ENCODE results near the gene CACNA1G. TPM values are rescaled to one million over a fixed set of nuclear protein-coding genes. Genes with fewer than 3 reads are reported as not detected.

The CACNA1G gene
- total and polyA plus RNA-seq, 9 of the 15 experiments (the other 6 are each of a cell fraction or from before 2014, with no cell fraction given) = 0.01 TPM; not detected in 8

DNA sequence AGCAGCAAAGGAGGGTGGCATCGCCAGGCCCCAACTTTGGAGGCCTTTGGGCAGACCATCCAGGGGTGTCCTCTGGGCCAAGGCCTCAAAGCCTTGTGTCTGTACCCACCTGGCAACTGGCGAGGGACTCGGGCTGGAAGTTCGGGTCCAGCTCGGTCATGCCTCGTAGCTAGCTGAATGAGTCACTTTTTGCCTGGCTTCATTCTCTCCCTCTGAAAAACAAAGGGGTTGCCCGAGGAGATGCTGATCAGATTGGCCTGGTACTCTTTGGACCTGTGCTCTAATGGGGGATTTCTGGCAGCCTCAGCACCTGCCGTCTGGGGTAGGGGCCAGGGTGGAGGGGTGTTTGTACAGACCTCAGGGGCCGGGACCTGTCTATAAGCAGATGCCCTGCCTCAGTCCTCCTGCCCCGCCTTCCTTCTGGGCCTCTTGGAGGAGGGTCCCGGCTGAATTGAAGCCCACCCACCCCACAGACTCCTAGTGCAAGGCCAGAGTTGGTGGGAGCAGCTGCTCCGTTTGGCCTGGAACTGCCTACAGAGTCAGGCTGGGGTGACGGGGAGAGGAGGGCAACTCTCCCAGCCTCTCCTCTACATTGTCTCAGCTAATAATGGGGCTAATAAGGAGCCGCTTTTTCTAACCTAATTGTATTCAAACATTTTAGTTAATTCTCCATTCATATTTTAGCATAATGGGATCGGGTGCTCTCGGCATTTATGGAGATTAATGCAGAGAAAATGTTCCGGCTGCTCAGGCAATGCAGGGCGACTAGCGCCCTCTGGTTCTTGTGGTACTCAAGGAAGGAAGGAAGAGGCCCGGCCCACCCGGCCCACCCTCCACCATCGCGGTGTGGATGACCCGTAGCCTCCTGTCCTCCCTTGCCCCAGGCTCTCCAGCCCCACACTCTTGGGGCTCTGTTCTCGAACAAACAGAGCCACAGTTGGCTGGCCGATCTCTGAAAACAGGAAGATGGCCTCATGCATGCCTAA, 52.8 kb downstream of the CACNA1G start (continued):
- TF ChIP-seq, protein P1, sequence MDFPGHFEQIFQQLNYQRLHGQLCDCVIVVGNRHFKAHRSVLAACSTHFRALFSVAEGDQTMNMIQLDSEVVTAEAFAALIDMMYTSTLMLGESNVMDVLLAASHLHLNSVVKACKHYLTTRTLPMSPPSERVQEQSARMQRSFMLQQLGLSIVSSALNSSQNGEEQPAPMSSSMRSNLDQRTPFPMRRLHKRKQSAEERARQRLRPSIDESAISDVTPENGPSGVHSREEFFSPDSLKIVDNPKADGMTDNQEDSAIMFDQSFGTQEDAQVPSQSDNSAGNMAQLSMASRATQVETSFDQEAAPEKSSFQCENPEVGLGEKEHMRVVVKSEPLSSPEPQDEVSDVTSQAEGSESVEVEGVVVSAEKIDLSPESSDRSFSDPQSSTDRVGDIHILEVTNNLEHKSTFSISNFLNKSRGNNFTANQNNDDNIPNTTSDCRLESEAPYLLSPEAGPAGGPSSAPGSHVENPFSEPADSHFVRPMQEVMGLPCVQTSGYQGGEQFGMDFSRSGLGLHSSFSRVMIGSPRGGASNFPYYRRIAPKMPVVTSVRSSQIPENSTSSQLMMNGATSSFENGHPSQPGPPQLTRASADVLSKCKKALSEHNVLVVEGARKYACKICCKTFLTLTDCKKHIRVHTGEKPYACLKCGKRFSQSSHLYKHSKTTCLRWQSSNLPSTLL (IDR thresholded peaks at IDR 0.05) = no peak
- TF ChIP-seq RAD21 (CRISPR knock-in tag; conservative IDR thresholded peaks at IDR 0.05 in 1 of 2, IDR thresholded peaks at IDR 0.05 in 1 of 2) = peak; percentile 16 to 29; a peak in 2 of 4 replicates
- no peak for TF ChIP-seq IRF2 (CRISPR knock-in tag; IDR thresholded peaks at IDR 0.05)
- TF ChIP-seq STAT5A (IDR thresholded peaks at IDR 0.05; ENCODE audit: borderline replicate concordance, low read length) = no peak

DNA sequence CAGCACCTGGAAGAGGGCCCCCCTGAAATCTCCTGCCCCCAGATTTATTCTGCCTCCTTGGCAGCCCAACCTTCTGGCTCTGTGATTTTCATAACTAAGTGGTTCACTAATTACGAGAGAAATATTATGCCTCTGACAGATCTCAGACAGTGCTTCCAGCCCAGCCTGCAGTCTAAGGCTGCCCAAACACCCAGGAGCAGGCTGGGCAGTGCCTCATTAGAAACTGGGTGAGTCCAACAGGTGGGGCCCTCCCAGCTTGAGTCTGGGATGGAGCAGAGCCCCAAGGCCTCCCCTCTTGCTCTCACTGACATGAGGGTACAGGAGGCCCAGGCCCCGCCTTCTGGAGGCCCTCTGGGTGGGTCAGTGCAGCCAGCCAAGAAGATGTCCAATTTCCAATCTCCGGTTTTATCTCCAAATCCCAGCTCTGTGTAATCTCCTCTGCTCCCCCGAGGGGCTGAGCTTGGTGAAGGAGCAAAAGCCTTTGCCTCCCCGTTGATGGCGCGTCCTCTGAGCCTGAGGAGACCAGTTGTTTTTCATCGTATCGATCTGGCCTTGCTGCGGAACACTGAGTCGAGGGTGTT, 54.0 kb downstream of the CACNA1G start:
- Histone ChIP-seq H4K20me1 (replicated peaks; ENCODE audit: control insufficient read depth, insufficient read depth, low read length) (peaks cover 9% of the 10 kb centered on the region; the same call in 1 of the 2 replicates), H3K4me1 (replicated peaks in 1 of 2; ENCODE audit: control insufficient read depth in 2 of 2, insufficient read depth in 2 of 2, low read length in 2 of 2) (peaks cover 0 to 26% of the 10 kb centered on the region in 2 experiments; a peak in 2 of 5 replicates), H3K9me3 (replicated peaks; ENCODE audit: control insufficient read depth, insufficient read depth, low read depth, low read length) (no peaks in the 10 kb centered on the region), H3K36me3 (ENCODE audit: control insufficient read depth, insufficient read depth, low read length) (no peaks in the 10 kb centered on the region), H3K4me3 (no peak overlapping the region), H3K4me2 (ENCODE audit: insufficient read depth, low read length) (no peak overlapping the region), H3K9ac (ENCODE audit: insufficient read depth in 1 of 2, low read depth in 2 of 2, low read length in 2 of 2) (no peak overlapping the region), H3K27ac (ENCODE audit: extremely low read depth, low read depth, low read length) (no peak overlapping the region), H3K9me1 (ENCODE audit: control insufficient read depth, insufficient read depth, low read length) (no peaks in the 10 kb centered on the region), H3K27me3 (ENCODE audit: control insufficient read depth in 2 of 2, insufficient read depth in 2 of 2, low read length in 2 of 2) (peaks cover 33 to 84% of the 10 kb centered on the region in 2 experiments), H3K79me2 (ENCODE audit: control insufficient read depth, insufficient read depth, low read length) (no peaks in the 10 kb centered on the region), H2AFZ (ENCODE audit: low read depth, low read length) (no peak overlapping the region)
- DNase-seq (ENCODE audit: extremely low read depth in 1 of 4, low spot score in 3 of 4) = no peak
- ATAC-seq = no peak
- in situ Hi-C loops (cut with MboI) (no loop called here), intact Hi-C loops (cut with micrococcal nuclease) (no loop called here)
- POLR2A ChIA-PET = interaction anchor here (0.6 kb wide), 1 partner anchor 77 kb away, joined by 3 read pairs; no protein-coding TSS in a partner anchor
- no peak for FAIRE-seq
- no TSS peak for BruUV-seq (replicated peaks)
- CTCF ChIA-PET (ENCODE audit: low intra/inter-chr PET ratio) = interaction anchor here (1.1 kb wide), 1 partner anchor 132 kb away, joined by 3 read pairs; no protein-coding TSS in a partner anchor
- WGBS (ENCODE audit: insufficient coverage, low coverage, missing lambda C conversion rate) = 4% methylated on average over 11 of the region's 11 CpGs
- TF ChIP-seq, protein P2, sequence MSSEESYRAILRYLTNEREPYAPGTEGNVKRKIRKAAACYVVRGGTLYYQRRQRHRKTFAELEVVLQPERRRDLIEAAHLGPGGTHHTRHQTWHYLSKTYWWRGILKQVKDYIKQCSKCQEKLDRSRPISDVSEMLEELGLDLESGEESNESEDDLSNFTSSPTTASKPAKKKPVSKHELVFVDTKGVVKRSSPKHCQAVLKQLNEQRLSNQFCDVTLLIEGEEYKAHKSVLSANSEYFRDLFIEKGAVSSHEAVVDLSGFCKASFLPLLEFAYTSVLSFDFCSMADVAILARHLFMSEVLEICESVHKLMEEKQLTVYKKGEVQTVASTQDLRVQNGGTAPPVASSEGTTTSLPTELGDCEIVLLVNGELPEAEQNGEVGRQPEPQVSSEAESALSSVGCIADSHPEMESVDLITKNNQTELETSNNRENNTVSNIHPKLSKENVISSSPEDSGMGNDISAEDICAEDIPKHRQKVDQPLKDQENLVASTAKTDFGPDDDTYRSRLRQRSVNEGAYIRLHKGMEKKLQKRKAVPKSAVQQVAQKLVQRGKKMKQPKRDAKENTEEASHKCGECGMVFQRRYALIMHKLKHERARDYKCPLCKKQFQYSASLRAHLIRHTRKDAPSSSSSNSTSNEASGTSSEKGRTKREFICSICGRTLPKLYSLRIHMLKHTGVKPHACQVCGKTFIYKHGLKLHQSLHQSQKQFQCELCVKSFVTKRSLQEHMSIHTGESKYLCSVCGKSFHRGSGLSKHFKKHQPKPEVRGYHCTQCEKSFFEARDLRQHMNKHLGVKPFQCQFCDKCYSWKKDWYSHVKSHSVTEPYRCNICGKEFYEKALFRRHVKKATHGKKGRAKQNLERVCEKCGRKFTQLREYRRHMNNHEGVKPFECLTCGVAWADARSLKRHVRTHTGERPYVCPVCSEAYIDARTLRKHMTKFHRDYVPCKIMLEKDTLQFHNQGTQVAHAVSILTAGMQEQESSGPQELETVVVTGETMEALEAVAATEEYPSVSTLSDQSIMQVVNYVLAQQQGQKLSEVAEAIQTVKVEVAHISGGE (CRISPR knock-in tag; IDR thresholded peaks at IDR 0.05) = no peak
- TF ChIP-seq, protein P3, sequence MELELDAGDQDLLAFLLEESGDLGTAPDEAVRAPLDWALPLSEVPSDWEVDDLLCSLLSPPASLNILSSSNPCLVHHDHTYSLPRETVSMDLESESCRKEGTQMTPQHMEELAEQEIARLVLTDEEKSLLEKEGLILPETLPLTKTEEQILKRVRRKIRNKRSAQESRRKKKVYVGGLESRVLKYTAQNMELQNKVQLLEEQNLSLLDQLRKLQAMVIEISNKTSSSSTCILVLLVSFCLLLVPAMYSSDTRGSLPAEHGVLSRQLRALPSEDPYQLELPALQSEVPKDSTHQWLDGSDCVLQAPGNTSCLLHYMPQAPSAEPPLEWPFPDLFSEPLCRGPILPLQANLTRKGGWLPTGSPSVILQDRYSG (tag; conservative IDR thresholded peaks at IDR 0.05; ENCODE audit: low read depth) = no peak
- TF ChIP-seq PTTG1 (tag; IDR thresholded peaks at IDR 0.05; ENCODE audit: low read depth) = no peak
- TF ChIP-seq SMAD3 (CRISPR knock-in tag; conservative IDR thresholded peaks at IDR 0.05) = no peak
